GM19452 (cell line): ENCODE results near the gene CSMD2.

Experiments
- ATAC-seq: cut with Tn5 transposase; IDR thresholded peaks from one replicate; pipeline ENCODE4 v1.9.1; 2021; ENCODE audit not compliant: unreplicated experiment

Gene CSMD2

DNA sequence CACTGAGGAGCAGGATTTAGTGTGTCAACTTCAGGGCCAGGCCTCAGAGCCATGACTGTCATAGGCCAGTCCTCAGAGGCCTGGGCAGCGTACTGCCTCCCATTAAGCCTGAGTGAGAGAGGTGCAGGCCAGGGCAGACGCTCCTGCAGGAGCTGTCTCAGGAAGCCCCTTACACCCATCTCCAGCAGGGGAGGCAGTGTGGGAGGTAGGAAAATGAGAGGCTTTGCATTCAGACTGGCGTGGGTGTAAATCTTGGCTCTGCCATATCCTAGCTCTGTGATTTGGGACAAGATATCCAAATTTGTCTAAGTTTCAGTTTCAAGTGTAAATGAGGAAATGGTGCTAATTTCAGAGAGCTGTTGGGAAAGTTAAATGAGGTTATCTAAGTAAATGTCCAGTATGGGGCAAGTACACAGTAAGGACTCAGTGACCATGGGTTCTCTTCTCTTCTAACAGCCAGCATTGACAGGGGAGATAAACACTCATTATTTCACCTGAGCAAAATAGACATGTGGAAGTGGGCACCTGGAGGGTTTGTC is 508.5 kb downstream of the CSMD2 start:
- ATAC-seq: no peak

DNA sequence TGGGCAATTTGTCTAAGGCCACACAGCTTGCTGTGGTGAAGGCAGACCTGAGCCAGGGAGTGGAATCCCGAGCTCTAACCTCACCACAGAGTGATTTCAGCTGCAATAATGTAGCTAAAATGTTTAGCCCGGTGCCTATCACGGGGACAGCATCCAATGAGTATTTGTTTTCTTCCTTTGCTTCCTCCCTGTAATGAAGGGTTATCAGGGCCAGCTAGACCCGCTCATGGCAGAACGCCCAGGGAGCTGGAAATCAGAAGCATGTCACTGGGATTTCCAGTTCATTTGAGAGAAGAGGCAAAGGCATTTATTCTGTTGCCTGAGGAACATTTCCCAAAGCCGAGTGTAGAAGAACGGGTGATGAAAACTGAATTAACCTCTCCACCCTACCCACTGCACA is 509.5 kb downstream of the CSMD2 start:
- ATAC-seq: no peak

DNA sequence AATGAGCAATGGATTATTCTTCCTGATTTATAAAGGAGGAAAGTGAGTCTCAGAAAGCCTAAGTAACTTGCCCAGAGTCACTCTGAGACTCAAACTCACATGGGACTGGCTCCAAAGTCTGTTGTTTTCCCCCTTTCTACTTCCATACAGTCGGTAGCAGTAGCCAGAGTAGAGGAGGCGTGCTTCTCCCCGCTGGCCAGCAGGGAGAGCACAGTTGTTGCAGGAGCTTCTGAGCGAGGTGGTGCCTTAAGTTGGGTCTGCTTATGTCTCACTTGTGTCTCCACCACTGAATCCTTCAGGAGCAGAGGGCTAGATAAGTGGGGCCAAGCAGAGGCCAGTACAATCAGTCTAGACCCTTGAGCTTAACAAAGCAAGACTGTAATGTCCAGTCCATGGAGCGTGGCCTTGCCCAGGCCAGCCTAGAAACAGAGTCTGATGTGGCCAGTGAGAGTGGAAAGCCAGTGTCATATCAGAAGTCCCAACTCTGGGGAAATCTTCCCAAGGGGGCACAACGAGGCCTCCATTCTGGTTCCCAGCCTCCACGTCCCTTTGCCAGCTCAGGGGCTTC is 510.7 kb downstream of the CSMD2 start:
- no peak for ATAC-seq

DNA sequence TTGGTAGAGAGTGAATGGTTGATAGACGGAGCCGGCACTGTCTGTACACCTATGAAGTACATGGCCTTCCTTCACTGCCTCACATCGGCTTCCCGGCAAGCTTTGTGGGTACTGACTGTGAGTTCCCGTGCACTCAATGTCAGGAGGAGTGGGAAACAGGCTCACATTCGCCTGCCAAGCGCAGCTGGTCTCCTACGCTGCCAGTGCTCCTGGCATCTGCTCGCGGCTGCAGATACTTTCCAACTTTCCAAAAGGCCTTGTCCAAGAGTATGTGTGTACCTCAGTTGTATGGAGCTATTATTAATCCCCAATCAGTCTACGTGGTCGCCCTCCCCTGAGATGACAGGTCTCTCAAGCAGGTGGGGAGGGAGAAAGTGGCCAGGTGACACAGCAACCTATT is 511.8 kb downstream of the CSMD2 start:
- no peak for ATAC-seq

DNA sequence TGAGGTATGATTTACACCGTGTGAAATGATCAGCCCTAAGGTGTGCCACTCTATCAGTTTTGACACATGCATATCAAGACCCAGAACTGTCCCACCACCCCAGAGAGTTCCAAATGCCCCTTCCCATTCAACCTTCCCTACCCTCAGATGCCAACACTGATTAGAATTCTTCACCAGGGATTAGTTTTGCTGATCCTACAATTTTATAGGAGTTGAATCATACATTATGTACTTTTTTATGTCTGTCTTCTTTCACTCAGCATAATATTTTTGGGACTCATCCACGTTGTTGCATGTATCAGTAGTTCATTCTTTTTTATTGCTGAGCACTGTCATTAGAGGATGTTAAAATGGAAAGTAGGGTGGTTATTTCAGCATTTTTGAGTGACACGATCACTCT is 514.3 kb downstream of the CSMD2 start:
- ATAC-seq: no peak

DNA sequence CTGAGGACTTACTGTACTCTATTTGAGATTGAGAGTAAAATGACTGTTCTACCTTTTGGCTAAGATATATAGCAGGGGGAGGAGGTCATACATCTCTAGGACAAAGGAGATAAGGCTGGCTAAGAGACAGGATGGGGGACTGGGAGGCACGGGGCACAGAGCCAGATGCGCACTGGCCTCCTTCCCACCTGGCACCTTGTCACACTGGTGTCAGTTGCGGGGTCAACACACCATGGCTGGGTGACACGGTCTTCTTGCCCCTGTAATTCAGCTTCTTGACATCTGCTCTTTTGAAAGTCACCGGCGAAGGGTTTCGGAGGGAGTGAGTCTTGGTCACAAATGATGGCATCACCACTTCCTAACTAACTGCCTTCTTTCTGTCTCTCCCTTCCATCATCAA is 515.3 kb downstream of the CSMD2 start:
- ATAC-seq: no peak

DNA sequence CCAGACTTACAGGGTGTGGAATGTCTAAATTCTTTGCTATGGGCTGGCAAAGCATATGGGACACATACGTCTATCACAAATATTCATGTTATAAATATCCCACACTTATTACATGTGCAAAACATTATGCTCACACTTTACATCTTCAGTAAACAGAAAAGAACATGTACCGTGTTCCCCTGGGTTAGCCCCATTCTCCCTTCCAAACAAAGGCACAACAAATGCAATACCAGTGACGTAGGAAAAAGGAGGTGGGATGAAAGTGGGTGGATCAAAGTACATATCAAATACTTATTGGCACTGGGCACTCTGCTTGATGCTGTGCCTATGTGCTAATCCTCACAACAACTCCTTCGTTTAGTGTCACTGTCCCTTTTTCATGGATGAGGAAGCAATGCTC is 521.8 kb downstream of the CSMD2 start:
- ATAC-seq: no peak

DNA sequence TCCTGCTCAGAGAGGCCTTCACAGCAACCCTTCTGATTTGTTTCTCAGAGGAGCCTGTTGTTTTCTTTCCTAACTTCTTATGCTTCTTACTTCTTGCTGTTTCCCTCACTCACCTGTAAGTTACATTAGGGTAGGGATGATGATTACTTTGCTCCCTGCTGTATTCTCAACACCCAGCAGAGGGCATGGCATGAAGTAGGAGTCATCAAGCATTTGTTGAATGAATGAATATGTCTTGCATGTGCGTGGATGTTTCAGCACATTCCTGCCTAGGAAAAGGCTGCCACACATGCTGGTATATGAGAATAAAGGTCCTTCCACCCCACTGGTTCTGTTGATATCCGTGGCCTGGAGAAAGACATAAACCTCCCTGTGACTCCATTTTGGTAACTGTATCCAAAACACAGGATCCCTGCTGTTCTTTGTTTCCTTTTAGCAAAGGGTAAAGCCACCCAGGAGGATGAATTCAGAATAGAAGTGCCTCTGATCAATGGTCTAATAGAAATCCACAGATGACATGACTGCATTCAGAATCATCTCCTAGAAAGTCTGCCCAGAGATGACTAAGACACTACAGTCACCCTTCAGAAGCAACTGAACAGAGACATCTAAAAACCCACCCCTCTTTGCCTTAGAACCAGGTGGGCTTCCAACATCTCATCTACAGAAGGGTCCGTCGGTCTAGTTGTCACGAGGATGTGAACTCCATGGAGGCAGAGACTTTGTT is 523.8 kb downstream of the CSMD2 start:
- ATAC-seq: no peak

DNA sequence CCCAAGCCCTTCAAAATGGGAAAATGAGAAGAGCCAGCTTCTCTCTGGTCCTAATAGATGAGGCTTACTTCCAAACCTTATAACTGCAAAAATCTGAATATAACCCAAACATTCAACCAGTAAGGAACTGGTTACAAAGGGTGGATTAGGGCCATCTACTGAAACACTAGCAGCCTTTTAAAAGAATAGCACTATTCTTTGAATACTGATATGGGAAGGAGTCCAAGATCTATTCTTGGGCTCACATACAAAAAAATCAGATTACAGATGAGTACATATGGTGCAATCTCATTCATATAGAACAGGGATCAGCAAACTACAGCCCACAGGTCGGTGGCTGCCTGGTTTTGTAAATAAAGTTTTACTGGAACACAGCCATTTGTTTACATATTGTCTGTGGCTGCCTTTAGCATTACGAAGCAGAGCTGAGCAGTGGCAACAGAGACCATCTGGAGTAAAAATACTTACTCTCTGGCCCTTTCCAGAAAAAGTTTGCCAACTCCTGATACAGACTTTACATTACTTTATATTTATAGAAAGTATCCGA is 524.8 kb downstream of the CSMD2 start:
- no peak for ATAC-seq

DNA sequence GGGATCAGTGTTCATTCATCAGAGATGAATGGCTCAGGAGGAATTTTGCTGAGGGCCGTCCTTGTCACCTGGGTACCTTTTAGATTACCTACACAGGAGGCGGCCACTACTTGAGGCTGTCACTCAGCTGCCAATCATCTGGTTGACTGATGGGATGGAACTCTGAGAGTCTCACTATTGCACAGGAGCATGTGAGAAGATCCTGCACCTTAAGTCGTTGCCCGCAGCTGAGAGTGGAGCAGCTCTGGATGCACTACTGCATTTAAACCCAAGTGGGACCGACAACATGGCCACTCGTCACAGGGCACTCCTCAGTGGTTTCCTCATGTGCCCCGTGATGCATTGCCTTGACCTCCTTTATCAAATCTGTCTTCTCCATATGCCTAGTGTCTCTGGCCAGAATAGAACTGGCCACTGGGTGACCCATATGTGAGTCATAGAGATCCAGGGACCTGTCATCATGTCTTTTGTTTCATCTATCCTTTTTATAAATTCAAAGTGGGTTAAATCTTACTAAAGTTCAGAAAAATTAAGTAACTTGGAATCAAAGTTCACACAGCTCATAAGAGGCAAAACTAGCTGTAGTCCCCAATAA is 527.1 kb downstream of the CSMD2 start:
- ATAC-seq: no peak

DNA sequence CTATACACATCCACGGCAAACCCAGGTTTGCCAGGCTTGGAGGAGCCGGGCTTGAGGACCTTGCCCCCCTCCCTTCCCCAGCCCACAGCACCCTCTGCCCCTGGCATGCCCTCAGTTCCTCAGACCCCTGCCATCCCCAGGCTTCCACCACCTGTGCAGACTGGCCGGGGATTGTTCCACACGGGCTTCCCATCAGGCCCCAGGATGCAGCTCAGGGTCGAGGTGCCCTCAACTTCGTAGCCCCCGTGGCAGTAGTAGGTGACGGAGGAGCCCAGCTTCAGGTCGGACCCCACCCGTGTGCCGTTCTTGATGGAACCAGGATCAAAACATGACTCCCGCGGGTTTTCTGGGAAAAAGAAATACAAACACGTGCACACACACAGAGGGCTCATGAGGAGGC is 528.8 kb downstream of the CSMD2 start:
- no peak for ATAC-seq

DNA sequence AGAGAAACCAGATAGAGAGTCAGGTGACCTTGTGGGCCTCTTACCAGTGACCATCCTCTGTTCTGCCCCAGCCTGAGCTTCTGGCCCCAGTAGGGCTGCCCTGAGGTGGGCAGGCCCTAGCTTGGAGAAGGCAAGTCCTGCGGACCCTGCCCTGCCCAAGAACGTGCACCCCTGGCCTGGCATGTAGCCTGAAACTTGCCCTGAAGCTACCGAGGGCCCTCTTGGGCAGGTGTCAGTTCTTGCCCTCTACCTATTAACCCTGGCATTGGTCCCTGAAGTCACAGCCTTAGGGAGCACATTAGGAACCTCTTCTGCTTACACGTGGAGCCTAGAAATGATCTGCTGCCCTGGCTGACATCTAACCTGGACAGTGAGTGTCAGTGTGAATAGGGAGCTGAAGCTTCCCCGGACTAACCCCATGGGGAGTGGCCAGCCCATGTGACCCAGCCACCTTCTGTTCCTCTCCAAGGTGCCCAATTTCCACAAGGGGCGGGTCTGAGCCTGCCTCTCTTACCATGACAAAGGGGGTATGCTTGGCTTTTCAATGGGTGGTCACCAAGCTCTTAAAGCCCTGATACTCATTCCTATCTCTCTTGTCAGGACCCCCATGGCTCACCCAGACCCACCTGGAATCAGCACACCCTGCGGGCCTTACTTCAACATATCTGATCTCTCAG is 529.6 kb downstream of the CSMD2 start:
- no peak for ATAC-seq

DNA sequence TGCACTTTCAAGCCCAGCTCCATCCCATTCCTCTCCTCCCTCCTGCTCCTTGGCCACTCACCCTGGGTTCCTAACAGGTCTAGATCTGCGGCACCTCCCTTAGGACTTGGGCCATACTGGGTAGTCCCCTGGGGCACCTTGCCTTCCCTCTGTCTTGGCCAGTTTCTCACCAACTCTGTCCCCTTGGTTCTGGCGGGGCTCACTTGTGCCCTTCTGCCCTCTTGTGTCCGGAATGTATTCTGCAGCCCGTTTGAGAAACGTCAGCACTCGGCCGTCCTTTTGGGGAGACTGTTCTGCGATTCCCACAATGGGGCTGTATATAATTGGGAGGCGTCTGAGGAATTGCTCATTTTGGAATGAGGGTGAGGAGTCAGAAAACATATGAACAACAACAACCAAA is 530.2 kb downstream of the CSMD2 start:
- ATAC-seq: no peak

DNA sequence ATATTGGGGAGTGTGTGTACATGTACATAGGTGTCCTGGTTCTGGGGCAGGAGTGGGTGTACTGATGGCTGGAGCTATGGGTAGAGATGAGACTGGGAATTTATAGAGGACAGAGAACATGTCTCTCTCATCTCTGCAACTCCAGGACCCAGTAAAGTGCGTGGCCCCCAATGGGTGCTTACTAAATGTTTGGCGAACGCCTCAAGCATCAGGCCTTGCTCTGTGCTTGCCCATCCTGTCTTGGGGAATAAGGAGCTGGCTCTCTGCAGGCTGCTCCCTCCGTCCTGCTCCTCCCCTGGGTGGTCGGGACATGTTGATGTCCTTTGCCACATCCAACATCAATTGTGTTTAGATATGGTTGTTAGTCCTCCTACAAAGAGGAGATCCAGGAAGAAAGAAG is 530.9 kb downstream of the CSMD2 start:
- no peak for ATAC-seq

DNA sequence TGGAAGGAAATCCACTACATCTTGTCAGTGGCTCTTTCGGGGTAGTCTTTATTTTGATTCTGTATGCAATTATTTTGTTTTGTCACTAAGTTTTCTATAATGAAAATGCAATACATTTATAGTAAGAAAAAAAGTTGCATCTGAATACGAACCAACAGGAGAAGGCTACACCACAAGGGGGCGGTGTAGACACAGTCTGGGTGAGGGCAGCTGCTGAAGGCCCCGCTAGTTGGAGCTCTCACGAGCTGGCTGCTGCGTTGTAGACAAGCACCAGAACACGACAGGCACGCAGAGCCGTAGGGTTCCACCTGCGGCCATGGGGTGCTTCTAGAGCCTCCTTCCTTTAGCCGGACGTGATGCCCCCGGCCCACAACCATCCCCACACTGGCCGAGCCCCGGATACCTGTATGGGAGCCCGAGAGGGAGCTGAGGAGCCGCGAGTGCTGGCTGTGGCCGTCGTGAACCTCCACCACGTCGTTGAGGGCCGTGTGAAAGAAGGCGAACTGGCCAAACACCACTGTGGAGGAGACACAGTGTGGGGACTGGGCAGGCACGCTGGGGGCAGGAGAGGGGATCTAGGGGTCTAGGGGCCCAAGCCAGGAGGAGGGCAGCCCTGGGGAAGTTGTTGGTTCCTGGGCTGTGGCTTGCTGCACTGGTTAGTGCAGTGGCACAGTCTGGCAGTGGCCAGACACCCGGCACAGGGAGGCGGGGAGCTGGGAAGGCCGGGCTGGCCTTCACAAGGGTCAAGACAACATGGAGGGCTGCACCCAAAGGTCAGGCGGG is 531.8 kb downstream of the CSMD2 start:
- ATAC-seq: no peak

DNA sequence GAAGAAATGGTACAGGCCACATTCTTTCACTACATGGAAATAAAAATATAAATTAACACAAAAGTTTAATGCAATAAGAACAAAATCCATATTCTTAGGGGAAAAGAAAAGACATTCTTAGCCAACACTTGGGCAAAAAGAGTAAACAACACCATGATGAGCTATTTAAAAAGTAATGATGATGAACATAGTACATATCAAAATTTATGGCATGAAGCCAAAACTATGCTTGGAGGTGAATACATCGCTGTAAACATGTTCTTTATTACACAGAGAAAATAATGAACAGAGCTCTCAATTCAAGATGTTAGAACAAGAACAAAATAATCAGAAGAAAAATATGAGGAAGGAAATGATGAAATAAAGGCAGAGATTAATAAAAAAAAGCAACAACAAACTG is 534.3 kb downstream of the CSMD2 start:
- ATAC-seq: no peak

DNA sequence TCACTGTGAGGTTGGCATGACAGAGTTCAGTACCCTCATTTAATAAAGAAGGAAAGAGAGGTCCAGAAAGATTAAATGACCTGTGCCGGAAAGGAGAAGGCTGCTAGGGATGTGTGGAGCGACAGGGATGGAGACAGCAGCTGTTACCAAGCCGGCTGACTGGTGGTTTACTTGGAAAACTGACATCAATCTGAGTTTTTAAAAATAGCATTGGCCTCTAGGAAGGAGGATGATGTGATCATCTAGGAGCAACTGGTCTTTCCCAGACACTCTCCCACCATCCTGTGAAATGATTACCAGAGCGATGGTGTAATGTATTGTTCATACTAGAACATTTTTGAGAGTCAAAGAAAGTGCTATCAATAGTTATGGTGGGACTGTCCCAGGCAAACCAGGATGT is 538.2 kb downstream of the CSMD2 start:
- no peak for ATAC-seq

DNA sequence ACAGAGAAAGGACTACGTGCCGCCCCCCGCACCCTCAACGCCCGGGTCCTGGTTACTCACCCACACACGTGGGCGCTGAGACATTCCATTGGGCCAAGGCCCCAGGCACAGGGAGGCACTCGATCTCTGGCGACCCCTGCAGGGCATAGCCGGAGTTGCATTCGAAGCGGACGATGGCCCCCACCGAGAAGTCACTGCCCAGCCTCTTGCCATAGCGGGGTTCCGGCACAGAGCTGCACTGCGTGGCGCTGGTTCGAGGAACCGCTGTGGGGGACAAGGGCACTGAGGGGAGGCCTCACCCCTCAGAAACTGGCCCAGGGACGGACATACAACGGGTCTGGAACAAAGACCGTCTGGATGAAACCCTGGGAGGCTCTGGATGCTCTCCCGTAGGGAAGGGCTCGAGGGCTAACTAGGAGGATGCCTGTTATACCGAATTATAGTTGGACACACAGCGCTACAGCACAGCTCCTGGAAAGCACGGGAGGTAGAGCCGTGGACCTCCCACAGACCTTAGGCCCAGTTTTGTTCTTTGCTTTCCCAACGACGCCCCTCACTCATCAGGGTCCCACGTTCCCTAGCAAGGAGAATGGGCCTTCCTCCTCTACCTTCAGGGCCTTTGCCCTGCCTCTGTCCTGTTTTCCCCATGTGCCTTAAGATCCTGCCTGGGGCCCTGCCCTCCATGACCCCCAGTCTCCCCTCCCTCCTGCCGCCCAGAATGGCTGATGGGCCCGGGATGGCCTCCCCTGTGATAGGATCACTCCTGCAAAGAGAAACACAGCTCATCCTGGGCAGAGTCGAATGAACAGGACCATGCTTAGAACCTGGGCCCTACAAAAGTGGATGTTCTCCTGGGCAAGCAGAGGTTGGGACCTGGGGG is 539.8 kb downstream of the CSMD2 start:
- ATAC-seq: no peak

DNA sequence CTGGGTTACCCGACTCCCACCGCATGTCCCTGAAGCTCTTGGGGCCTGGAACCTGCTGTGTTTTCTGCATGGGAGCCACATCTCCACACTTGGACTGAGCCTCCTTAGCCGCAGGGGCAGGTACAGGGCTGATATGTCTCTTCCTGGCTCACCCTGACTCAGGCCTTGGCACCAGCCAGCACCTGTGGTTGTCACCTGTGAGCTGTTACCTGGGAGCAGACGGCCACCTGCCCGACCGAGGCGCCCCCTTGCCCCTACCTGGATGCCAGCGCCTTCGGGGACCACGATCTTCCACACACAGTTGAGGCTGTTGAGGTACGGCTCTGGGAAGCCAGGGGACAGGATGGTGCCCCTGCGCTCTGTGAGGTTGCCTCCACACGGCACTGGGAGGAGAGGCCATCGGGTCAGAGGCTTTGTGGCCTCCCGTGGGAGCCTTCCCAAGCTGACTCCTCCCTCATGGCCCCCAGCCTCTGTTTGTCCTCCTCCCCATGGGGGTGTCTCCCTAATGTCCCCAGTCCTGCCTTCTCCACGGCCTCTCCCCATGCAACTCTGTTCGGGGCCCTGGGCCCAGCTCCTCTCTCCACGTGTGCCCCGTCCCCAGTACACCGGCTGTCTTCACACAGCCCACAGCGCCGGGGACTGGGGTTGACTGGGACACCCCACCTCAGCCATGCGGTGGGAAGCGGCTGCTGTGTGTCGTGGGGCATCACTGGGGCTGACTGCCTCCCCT is 540.6 kb downstream of the CSMD2 start:
- no peak for ATAC-seq
